HepG2 (cell line): ENCODE data around the gene EFNA2. TPM values are rescaled to one million over a fixed set of nuclear protein-coding genes. Genes with fewer than 3 reads are reported as not detected.

Experiments
- BCL6 ChIP-seq: IDR thresholded peaks from 2 replicates; pipeline ENCODE4 v1.6.1; 2016; ENCODE audit warnings: missing genetic modification reagents, missing compliant biosample characterization
- CCDC6 ChIP-seq: sonication (generic); formaldehyde crosslinking; IDR thresholded peaks from 2 replicates; pipeline ENCODE4 v1.8.1; 2022; ENCODE audit warnings: mild to moderate bottlenecking, missing genetic modification reagents, moderate library complexity
- ESRRA ChIP-seq: sonication (generic); formaldehyde crosslinking; IDR thresholded peaks from 2 replicates; pipeline ENCODE4 v1.5.1; 2020; ENCODE audit warnings: mild to moderate bottlenecking, low read depth, missing genetic modification reagents
- GATAD2A ChIP-seq: IDR thresholded peaks from 2 replicates; pipeline ENCODE4 v1.6.1; 2016
- HNF4G ChIP-seq, 2 experiments: sonication (generic) in 1 of 2; formaldehyde crosslinking in 1 of 2; IDR thresholded peaks; 2 replicates each; pipeline versions ENCODE4 v1.4.0 to v1.6.1; 2011 to 2020; ENCODE audit warnings: borderline replicate concordance in 2 of 2, low read depth in 2 of 2, mild to moderate bottlenecking in 2 of 2, low read length in 1 of 2, missing genetic modification reagents in 1 of 2, moderate library complexity in 1 of 2
- HOXA3 ChIP-seq: sonication (generic); formaldehyde crosslinking; IDR thresholded peaks from 2 replicates; pipeline ENCODE4 v1.5.0; 2020; ENCODE audit warnings: missing genetic modification reagents
- IRF1 ChIP-seq: sonication (generic); formaldehyde crosslinking; IDR thresholded peaks from 2 replicates; pipeline ENCODE4 v1.4.0; 2020; ENCODE audit warnings: low read depth, mild to moderate bottlenecking, missing genetic modification reagents
- JUND ChIP-seq: sonication (generic); formaldehyde crosslinking; IDR thresholded peaks from 2 replicates; pipeline ENCODE4 v1.8.0; 2022; ENCODE audit warnings: mild to moderate bottlenecking, missing genetic modification reagents
- KDM5B ChIP-seq: sonication (generic); formaldehyde crosslinking; IDR thresholded peaks from 2 replicates; pipeline ENCODE4 v1.4.0; 2020; ENCODE audit warnings: missing genetic modification reagents, mild to moderate bottlenecking, borderline replicate concordance
- KLF6 ChIP-seq: IDR thresholded peaks from 2 replicates; pipeline ENCODE4 v1.8.0; 2016; ENCODE audit warnings: missing biosample characterization, missing genetic modification reagents
- MED8 ChIP-seq: sonication (generic); formaldehyde crosslinking; IDR thresholded peaks from 2 replicates; pipeline ENCODE4 v1.8.1; 2023; ENCODE audit warnings: mild to moderate bottlenecking, missing genetic modification reagents; ENCODE audit not compliant: insufficient replicate concordance
- PHF5A ChIP-seq: IDR thresholded peaks from one replicate; pipeline ENCODE4 v1.6.1; 2018; ENCODE audit warnings: low read depth, missing genetic modification reagents; ENCODE audit not compliant: unreplicated experiment
- THAP11 ChIP-seq: IDR thresholded peaks from 2 replicates; pipeline ENCODE4 v1.6.1; 2016; ENCODE audit warnings: missing biosample characterization, missing genetic modification reagents
- ZMYM3 ChIP-seq: sonication (generic); formaldehyde crosslinking; IDR thresholded peaks from 2 replicates; pipeline ENCODE4 v1.5.1; 2020; ENCODE audit warnings: mild to moderate bottlenecking, missing genetic modification reagents
- ZNF253 ChIP-seq: sonication (generic); formaldehyde crosslinking; IDR thresholded peaks from 2 replicates; pipeline ENCODE4 v1.8.0; 2022; ENCODE audit warnings: mild to moderate bottlenecking, missing genetic modification reagents, borderline replicate concordance
- ZNF281 ChIP-seq: sonication (generic); formaldehyde crosslinking; IDR thresholded peaks from 2 replicates; pipeline ENCODE4 v1.4.0; 2020; ENCODE audit warnings: missing genetic modification reagents, borderline replicate concordance
- ZNF335 ChIP-seq: sonication (generic); formaldehyde crosslinking; IDR thresholded peaks from 2 replicates; pipeline ENCODE4 v1.4.0; 2020; ENCODE audit warnings: missing genetic modification reagents
- ZNF34 ChIP-seq: sonication (generic); formaldehyde crosslinking; IDR thresholded peaks from 2 replicates; pipeline ENCODE4 v1.4.0; 2020; ENCODE audit warnings: mild to moderate bottlenecking, missing genetic modification reagents, borderline replicate concordance
- ZNF383 ChIP-seq: sonication (generic); formaldehyde crosslinking; IDR thresholded peaks from 2 replicates; pipeline ENCODE4 v1.4.0; 2020; ENCODE audit warnings: missing genetic modification reagents, mild to moderate bottlenecking, borderline replicate concordance
- ZNF543 ChIP-seq: sonication (generic); formaldehyde crosslinking; IDR thresholded peaks from 2 replicates; pipeline ENCODE4 v1.4.0; 2020; ENCODE audit warnings: mild to moderate bottlenecking, missing genetic modification reagents
- ZNF546 ChIP-seq: sonication (generic); formaldehyde crosslinking; conservative IDR thresholded peaks from 2 replicates; pipeline ENCODE4 v1.8.1; 2023; ENCODE audit warnings: mild to moderate bottlenecking, missing genetic modification reagents
- ZNF607 ChIP-seq: sonication (generic); formaldehyde crosslinking; IDR thresholded peaks from 2 replicates; pipeline ENCODE4 v1.5.1; 2020; ENCODE audit warnings: missing genetic modification reagents, mild to moderate bottlenecking, borderline replicate concordance
- ZNF790 ChIP-seq: sonication (generic); formaldehyde crosslinking; IDR thresholded peaks from 2 replicates; pipeline ENCODE4 v1.8.0; 2022; ENCODE audit warnings: missing genetic modification reagents, mild to moderate bottlenecking, borderline replicate concordance
- polyA plus RNA-seq, 8 experiments: library from polyadenylated mRNA; depleted of rRNA in 3 of 8; stranded (reverse) in 7 of 8; unstranded in 1 of 8; fragments of >200 nt; fragmentation: Illumina TruSeq in 4 of 8; extraction: Trizol in 4 of 8; gene quantifications; 2 replicates each; pipeline versions ENCODE4 v1.2.1 to v1.2.3, GENCODE V29; 2011 to 2016; ENCODE audit warnings: low read depth in 4 of 8, missing spikeins in 1 of 8, mixed read lengths in 1 of 8; ENCODE audit not compliant: insufficient read depth in 1 of 8
- total RNA-seq, 5 experiments: library from RNA; depleted of rRNA; stranded (reverse); fragments of >200 nt; fragmentation: Illumina TruSeq; extraction: Trizol; gene quantifications; 2 replicates each; pipeline ENCODE4 v1.2.3, GENCODE V29; 2016; ENCODE audit warnings: low read depth in 1 of 5
- TF ChIP-seq, protein P1 (sequence below): sonication (generic); formaldehyde crosslinking; IDR thresholded peaks from 2 replicates; pipeline ENCODE4 v1.4.0; 2020; ENCODE audit warnings: mild to moderate bottlenecking, low read depth, missing genetic modification reagents

Gene EFNA2
- total and polyA plus RNA-seq, 2 of the 13 experiments (the other 11 are each of a cell fraction or from before 2014, with no cell fraction given), result 6.0 to 9.9 TPM

GRCh38 chr19:1259206-1259875 lies 26.3 kb upstream of the EFNA2 start (continued):
- TF ChIP-seq, protein P1, sequence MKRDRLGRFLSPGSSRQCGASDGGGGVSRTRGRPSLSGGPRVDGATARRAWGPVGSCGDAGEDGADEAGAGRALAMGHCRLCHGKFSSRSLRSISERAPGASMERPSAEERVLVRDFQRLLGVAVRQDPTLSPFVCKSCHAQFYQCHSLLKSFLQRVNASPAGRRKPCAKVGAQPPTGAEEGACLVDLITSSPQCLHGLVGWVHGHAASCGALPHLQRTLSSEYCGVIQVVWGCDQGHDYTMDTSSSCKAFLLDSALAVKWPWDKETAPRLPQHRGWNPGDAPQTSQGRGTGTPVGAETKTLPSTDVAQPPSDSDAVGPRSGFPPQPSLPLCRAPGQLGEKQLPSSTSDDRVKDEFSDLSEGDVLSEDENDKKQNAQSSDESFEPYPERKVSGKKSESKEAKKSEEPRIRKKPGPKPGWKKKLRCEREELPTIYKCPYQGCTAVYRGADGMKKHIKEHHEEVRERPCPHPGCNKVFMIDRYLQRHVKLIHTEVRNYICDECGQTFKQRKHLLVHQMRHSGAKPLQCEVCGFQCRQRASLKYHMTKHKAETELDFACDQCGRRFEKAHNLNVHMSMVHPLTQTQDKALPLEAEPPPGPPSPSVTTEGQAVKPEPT (CRISPR knock-in tag), result no peak
- TF ChIP-seq ZMYM3 (CRISPR knock-in tag) (no peak), GATAD2A (CRISPR knock-in tag) (peak; percentile 66), BCL6 (CRISPR knock-in tag) (peak; percentile 96), HNF4G (IDR thresholded peaks at IDR 0.05; ENCODE audit: borderline replicate concordance, low read depth, low read length) (peak; percentile 87), HNF4G (CRISPR knock-in tag; IDR thresholded peaks at IDR 0.05; ENCODE audit: borderline replicate concordance, low read depth) (peak; percentile 84; the same call in 1 of the 2 replicates), ZNF34 (0 out of 2 replicates have a peak, but pooled peaks have one; percentile 26), ESRRA (CRISPR knock-in tag) (peak; percentile 73; the same call in 1 of the 2 replicates), ZNF546 (CRISPR knock-in tag) (no peak), KDM5B (CRISPR knock-in tag) (peak; percentile 54; the same call in 1 of the 2 replicates), ZNF543 (CRISPR knock-in tag) (peak; percentile 53; the same call in 1 of the 2 replicates), CCDC6 (CRISPR knock-in tag) (peak; percentile 79), ZNF281 (CRISPR knock-in tag) (peak; percentile 88), ZNF383 (CRISPR knock-in tag) (peak; percentile 92; the same call in 1 of the 2 replicates), PHF5A (CRISPR knock-in tag) (no peak), HOXA3 (CRISPR knock-in tag) (peak; percentile 81), ZNF607 (CRISPR knock-in tag) (peak; percentile 97), ZNF253 (CRISPR knock-in tag) (peak; percentile 94), THAP11 (peak; percentile 82), IRF1 (CRISPR knock-in tag) (no peak), KLF6 (CRISPR knock-in tag) (peak; percentile 66; the same call in 1 of the 2 replicates), ZNF335 (peak; percentile 88), MED8 (no peak), JUND (CRISPR knock-in tag) (no peak), ZNF790 (CRISPR knock-in tag) (peak; percentile 74; the same call in 1 of the 2 replicates)
